ENCODE measurements around the gene ADAMTSL5.

ADAMTSL5 gene

DNA sequence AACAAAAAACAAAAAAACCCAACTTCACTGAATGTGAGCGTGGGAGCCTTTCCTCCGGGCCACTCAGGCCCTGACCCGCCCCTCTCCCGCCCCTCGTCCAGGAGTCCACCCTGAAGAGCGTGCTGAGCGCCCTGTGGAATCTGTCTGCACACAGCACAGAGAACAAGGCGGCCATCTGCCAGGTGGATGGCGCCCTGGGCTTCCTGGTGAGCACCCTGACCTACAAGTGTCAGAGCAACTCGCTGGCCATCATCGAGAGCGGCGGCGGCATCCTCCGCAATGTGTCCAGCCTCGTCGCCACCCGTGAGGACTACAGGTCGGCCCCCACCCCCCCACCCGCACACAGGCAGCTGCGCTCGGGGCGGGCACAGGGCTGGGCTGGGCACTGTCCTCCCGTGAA is 51.0 kb downstream of the ADAMTSL5 start:
- no peak for DNase-seq

DNA sequence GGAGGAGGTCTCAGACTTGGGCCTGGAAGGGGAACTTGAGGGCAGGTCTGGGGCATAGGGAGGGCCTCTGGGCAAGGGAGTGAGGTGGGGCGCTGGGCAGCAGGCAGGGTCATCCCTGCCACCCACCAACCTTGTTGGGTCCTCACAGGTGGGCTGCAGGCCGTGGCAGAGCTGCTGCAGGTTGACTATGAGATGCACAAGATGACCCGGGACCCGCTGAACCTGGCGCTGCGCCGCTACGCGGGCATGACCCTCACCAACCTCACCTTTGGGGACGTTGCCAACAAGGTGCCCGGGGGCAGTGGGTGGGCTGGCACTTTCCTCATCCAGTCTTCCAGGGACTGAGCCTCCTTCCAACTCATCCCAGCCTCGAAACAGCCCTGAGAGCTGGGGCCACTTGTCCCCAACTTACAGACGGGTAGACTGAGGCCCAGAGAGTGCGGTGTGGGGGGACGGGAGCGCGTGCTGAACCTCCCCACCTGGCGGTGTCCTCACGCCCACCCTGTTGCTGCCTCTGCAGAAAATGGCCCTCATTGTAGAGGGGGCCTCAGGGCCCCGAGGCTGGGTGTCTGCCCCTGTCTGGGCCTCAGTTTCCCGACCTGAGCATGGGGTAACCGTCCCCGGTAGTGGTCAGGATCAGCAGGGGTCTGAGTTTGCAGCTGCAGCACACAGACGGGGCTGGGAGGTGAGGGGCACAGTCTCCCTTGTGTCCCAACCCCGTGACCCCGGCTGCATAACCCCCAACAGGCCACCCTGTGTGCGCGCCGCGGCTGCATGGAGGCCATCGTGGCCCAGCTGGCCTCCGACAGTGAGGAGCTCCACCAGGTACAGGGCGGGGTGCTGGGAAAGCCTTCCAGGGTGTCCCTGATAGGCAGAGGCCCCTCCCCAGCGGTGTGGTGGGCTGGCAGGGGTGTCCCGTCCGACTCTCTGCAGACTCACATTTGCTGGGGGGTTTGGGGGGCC is 52.5 kb downstream of the ADAMTSL5 start:
- DNase-seq = no peak

DNA sequence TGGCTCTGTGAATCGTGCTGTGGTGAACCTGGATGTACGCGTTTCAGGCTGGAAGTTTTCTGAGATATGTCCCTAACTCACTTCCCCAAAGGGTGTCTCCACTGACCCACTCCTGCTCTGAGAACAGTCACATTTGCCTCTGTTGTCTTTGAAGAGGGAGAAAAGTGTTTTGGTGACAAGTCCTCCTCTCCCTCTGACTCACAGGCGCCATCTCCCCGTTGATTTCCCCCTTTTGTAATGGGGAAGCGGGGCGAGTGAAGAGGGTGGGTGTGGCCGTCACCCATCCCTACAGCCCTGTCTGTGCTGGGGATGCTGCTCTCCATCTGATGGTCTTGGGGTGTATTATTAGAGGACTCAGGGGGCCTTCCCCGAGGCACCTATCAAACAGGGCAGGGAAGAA is 53.3 kb downstream of the ADAMTSL5 start:
- DNase-seq = no peak

DNA sequence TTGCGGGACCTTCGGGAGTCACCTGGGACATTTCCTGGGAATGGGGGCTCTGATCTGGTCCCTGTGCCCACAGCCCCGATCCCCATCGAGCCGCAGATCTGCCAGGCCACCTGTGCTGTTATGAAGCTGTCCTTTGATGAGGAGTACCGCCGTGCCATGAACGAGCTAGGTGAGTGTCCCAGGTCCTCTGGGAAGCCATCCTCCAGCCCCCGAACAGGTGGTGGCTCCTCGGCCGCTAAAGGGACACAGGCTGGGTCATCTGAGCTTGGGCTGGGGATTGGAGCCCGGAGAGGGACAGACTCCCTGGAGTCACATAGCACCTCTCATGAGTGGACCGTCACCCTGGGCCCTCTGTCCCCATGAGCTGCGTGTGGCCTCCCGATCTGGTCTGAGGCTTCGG is 54.9 kb downstream of the ADAMTSL5 start:
- DNase-seq = no peak

DNA sequence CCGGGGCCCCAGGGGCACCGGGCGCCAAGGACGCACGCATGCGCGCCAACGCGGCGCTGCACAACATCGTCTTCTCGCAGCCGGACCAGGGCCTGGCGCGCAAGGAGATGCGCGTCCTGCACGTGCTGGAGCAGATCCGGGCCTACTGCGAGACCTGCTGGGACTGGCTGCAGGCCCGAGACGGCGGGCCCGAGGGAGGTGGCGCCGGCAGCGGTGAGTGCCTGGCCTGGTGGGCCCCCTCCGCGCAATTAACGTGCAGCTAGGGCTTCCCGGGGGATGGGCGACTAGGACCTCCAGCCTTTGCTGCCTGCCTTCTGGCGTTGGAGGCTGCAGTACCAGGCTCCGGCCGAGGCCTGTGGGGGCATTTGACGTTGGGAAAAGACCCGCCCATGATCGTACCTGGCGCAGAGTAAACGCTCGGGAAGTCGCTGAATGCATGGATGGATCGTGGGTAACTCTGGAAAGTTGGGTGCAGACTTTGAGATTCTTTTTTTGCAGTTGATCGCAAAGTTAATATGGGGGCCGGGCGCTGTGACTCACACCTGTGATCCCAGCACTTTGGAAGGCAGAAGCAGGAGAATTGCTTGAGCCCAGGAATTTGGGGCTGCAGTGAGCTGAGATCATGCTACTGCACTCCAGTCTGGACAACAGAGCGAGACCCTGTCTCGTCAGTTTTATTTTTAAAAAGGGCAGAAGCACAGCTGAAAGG is 55.6 kb downstream of the ADAMTSL5 start:
- DNase-seq = no peak

DNA sequence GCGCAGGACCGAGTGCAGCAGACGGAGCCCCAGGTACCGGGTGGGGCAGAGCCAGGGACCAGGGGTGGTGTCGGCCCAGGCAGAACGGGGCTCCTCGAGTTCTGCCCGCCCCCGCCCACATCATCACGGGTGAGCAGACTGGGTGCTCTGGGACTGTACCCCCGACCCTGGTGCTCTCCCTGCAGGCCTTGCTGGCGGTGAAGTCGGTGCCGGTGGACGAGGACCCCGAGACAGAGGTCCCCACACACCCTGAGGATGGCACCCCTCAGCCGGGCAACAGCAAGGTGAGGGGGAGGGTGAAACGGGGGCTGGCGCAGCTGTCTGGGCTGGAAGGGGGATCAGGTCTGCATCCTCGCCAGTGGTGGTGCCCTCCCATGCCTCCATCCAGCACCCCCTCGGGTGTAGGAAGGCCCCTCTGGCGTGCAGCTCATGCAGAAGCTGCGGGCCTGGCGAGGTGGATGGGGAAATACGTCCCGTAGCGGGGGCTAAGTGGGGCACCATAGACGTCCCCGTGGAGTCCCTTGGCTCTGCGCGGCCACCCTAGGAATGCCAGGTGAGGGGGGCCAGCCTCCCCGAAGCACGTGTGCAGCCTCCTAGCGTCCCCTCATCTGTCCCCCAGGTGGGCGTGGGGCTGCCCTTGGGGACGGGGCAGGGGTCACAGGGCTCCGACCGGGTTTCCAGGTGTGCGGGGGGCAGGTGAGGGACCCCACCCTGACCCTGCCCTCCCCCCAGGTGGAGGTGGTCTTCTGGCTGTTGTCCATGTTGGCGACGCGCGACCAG is 56.5 kb downstream of the ADAMTSL5 start:
- no peak for DNase-seq

DNA sequence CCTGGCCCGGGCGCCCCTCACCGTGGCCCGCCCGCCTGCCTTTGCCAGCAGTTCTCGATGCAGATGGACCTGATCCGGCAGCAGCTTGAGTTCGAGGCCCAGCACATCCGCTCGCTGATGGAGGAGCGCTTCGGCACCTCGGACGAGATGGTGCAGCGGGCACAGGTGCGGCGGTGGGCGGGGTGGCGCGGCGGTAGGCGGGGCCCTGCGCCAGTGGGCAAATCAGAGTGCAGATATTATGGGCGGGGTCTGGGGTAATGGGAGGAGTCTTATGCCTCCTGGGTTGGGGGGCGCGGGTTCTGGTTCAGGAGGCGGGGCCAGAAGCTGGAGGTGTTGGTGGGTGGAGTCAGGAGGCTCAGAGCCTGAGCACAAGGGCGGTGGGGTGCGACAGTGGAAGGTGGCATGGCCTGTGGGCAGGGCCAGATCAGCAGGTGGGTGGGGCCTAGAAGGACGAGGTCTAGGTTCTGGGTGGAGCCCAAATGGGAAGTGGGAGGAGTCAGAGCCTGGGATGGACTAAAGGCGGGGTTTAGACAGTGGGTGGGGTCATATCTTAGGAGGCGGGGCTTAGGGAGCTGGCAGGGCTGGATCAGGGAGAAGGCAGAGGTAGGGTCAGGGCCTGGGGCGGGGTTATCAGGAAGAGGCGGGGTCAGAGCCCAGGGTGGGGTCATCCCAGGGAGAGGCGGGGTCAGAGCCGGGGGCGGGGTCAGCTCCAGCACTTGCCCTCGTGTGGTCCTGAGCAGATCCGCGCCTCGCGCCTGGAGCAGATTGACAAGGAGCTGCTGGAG is 57.3 kb downstream of the ADAMTSL5 start:
- peak; percentile 35 to 54 for DNase-seq

Measured in NCI-H2081 (cell line).